ENCODE measurements around the gene ZIM2. TPM values are rescaled to one million over a fixed set of nuclear protein-coding genes. Genes with fewer than 3 reads are reported as not detected.

The ZIM2 gene
- total and polyA plus RNA-seq, 2 donors (not counting 1 experiment from before 2014, with no cell fraction given) = not detected

GRCh38 chr19:56835401-56835800 is 5.1 kb downstream of the ZIM2 start:
- Mint-ChIP-seq H3K27ac (no peak overlapping the region), H3K9me3 (ENCODE audit: insufficient read depth) (peaks cover 18% of the 10 kb centered on the region)

More at GRCh38 chr19:56835401-56835800, 5.1 kb downstream of the ZIM2 start:
- ChIA-PET CTCF (no interaction called here), POLR2A (no interaction called here)
- no peaks in the 10 kb centered on the region for H4K20me1 ChIP-seq (ENCODE audit: control insufficient read depth, insufficient read depth, low read length, poor library complexity, severe bottlenecking)
- Mint-ChIP-seq H3K4me3 (no peak overlapping the region), H3K4me1 (no peaks in the 10 kb centered on the region), H3K27me3 (peaks cover 8% of the 10 kb centered on the region)
- DNase-seq = no peak
- H3K27ac ChIP-seq (ENCODE audit: low read length in 2 of 2) = no peak overlapping the region
- peaks cover 0 to 47% (median 17%) of the 10 kb centered on the region in 3 donors for H3K9me3 ChIP-seq (ENCODE audit: control extremely low read depth in 1 of 3, control insufficient read depth in 2 of 3, insufficient read depth in 1 of 3, low read length in 2 of 3)
- H2AFZ ChIP-seq (ENCODE audit: insufficient read depth, low read depth, low read length, poor library complexity, severe bottlenecking) = no peak overlapping the region
- no peaks in the 10 kb centered on the region for H3K79me2 ChIP-seq (ENCODE audit: control insufficient read depth, insufficient read depth, low read length)
- ATAC-seq (ENCODE audit: low read depth) = no peak
- H3K4me1 ChIP-seq (ENCODE audit: control insufficient read depth in 2 of 2, insufficient read depth in 2 of 2, low read length in 2 of 2) = peaks cover 0 to 10% of the 10 kb centered on the region in 2 donors
- no peak for TF ChIP-seq EZH2 (IDR thresholded peaks at IDR 0.05; ENCODE audit: borderline replicate concordance, insufficient read depth, low read depth, low read length, poor library complexity, severe bottlenecking)
- TF ChIP-seq CTCF (IDR thresholded peaks at IDR 0.05) = no peak
- H3K4me3 ChIP-seq (ENCODE audit: control extremely low read depth in 1 of 5, extremely low read depth in 1 of 5, insufficient read depth in 1 of 5, low read depth in 2 of 5, low read length in 4 of 5) = no peak overlapping the region
- H3K4me2 ChIP-seq (replicated peaks; ENCODE audit: low read depth, low read length, poor library complexity, severe bottlenecking) = no peak overlapping the region
- no peaks in the 10 kb centered on the region for H3K36me3 ChIP-seq (replicated peaks in 1 of 2; ENCODE audit: control extremely low read depth in 1 of 2, control insufficient read depth in 1 of 2, extremely low read depth in 1 of 2, insufficient read depth in 2 of 2, low read length in 1 of 2)
- H3K27me3 ChIP-seq (replicated peaks in 1 of 4; ENCODE audit: control extremely low read depth in 1 of 4, control insufficient read depth in 3 of 4, insufficient read depth in 4 of 4, low read length in 3 of 4) = peaks cover 0 to 33% (median 6%) of the 10 kb centered on the region in 4 experiments
- H3K9ac ChIP-seq (ENCODE audit: low read length) = no peak overlapping the region
- intact Hi-C loops (cut with micrococcal nuclease) = no loop called here
